T-helper 2 cell treated with Interferon-gamma antibody and Interleukin-4, amounts not matched to agents 5 μg/mL and 100 μg/mL, for 36 hours (primary cell): Measurements from ENCODE around the gene CILP2.

ENCODE experiments used
- DNase-seq: peaks from one replicate; pipeline ENCODE4 v3.0.0; 2021; ENCODE audit warnings: low spot score
- H3K27ac Mint-ChIP-seq: one replicate; pipeline ENCODE4 v1.8.0; 2021; ENCODE audit warnings: mild to moderate bottlenecking, mixed read lengths
- H3K27me3 Mint-ChIP-seq: one replicate; pipeline ENCODE4 v1.8.0; 2021; ENCODE audit warnings: low read depth, mixed read lengths
- H3K36me3 Mint-ChIP-seq: one replicate; pipeline ENCODE4 v1.8.0; 2021; ENCODE audit warnings: low read depth, mixed read lengths
- H3K4me1 Mint-ChIP-seq: one replicate; pipeline ENCODE4 v1.8.0; 2021; ENCODE audit warnings: low read depth, mixed read lengths
- H3K4me3 Mint-ChIP-seq: one replicate; pipeline ENCODE4 v1.8.0; 2022; ENCODE audit warnings: mild to moderate bottlenecking, moderate library complexity, mixed read lengths
- H3K9me3 Mint-ChIP-seq: one replicate; pipeline ENCODE4 v1.8.0; 2021; ENCODE audit warnings: mixed read lengths

Gene CILP2

GRCh38 chr19:19595171-19595701, 57.2 kb downstream of the CILP2 start:
- DNase-seq = peak; percentile 11
- H3K4me3 Mint-ChIP-seq = no peak overlapping the region
- peak overlapping the region; percentile 77 for H3K27ac Mint-ChIP-seq
- H3K36me3 Mint-ChIP-seq = peaks cover 40% of the 10 kb centered on the region
- H3K27me3 Mint-ChIP-seq = no peaks in the 10 kb centered on the region
- H3K9me3 Mint-ChIP-seq = no peaks in the 10 kb centered on the region
- H3K4me1 Mint-ChIP-seq = peaks cover 57% of the 10 kb centered on the region
